Smooth muscle cell of the brain vasculature (primary cell): ENCODE results near the gene EXD3.
"Not testable (repeated sequence)": the region's sequence is repeated elsewhere in the genome, so short reads cannot be mapped to it uniquely, and the experiment has no call there.

Experiments used
- DNase-seq: peaks from one replicate; pipeline ENCODE4 v3.0.0-alpha.2; 2012; ENCODE audit warnings: low read depth, low spot score

Gene EXD3

DNA sequence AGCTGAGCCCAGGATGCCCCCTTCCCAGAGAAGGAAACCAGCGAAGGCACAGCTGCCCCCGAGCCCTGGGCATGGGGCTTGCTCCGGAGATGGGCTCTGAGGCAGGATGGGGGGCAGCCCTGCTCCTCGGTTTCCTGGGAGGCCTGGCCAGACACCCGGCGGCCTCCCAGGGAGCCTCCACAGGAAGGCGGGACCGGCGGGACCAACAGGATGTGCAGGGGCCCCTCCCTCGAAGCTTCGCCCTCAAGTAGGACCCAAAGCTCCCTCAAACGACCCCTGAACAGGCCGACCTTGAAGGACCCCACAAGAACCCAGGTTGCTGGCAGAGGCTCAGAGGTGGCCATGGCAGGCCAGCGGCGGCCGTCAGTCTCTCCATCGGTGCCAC, 11.7 kb downstream of the EXD3 start:
- no peak for DNase-seq

DNA sequence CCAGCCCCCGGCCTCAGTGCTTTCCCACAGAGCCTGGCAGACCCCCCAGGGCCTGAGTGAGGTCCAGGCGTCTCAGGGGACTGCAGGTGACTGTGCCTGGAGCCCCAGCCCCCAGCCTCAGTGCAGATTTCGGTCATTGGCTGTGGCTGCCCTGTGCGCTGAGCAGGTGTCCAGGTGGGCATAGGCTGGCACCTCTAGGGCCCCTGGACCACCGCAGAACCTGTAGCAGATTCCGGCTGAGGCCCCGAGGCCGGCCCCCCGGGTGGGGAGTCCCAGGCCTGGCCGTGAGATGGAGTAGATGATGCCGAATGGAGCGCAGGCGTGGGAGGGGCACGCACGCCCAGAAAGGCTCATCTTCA, 12.1 kb downstream of the EXD3 start:
- no peak for DNase-seq

DNA sequence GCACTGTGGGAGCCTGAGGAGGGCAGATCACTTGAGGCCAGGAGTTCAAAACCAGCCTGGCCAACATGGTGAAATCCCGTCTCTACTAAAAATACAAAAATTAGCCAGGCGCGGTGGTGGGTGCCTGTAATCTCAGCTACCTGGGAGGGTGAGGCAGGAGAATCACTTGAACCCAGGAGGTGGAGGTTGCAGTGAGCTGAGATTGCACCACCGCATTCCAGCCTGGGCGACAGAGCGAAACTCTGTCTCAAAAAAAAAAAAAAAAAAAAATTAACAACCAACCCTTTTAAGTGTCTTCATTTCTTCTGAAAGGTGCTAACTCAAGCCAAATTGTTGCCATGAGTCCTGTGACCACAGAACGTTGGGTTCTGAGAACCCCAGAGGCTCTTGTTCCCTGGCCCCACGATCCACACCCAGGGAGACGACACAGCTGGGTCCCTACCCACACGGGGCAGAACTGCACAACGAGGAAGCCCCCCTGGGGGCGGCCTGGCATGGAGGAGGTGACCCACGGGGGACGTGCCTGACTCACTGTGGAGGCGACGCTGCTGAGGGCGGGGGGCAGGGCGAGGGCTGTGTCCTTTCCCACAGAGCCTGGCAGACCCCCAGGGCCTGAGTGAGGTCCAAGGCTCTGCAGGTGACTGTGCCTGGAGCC, 12.6 kb downstream of the EXD3 start:
- not testable (repeated sequence) for DNase-seq

DNA sequence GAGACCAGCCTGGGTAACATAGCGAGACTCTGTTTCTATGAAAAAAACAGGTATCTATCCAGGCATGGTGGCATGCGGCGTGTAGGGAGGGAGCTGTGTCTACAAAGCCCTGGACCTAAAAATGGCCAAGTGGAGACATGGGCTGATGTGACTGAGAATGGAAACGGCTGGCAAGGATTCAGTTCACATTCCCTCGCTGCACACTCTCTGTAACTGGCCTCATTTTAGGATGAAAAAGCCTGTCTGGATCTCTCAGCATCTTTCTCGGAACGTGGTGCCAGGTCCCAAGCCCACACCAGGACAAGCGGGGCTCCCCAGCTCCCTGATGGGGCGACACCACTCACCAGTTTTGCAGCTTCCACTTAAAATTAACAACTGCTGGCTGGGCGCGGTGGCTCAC, 13.4 kb downstream of the EXD3 start:
- no peak for DNase-seq

DNA sequence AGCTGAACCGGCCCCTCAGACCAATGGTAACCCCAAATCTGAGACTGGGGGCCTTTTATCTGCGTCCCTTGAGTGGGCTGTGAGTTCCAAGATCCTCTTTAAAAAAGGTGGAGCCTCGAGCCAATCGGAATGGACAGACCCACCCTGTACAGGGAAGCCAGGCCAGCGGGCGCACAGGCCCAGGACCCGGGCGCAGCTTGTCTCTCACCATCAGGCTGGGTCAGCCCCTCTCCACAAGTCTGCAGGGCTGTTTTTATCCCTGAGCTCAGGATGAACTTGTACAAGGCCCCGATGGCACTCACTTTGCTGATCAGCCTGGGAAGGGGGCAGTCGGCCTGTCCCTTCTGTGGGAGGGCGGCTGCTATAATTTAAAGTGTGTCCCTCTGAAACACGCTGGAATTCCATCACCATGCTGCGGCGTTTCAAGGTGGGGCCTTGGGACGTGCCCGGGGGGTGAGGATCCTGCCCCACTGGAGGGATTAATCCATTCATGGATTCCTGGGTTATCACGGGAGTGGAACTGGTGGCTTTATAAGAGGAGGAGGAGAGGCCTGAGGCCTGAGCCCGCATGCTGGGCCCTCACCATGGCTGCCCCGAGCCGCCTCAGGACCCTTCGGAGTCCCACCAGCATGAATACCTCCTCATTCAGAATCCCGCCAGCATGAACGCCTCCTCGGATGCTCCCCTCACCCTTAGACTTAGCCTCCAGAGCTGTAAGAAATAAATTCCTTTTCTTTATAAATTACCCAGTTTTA, 14.1 kb downstream of the EXD3 start:
- no peak for DNase-seq

DNA sequence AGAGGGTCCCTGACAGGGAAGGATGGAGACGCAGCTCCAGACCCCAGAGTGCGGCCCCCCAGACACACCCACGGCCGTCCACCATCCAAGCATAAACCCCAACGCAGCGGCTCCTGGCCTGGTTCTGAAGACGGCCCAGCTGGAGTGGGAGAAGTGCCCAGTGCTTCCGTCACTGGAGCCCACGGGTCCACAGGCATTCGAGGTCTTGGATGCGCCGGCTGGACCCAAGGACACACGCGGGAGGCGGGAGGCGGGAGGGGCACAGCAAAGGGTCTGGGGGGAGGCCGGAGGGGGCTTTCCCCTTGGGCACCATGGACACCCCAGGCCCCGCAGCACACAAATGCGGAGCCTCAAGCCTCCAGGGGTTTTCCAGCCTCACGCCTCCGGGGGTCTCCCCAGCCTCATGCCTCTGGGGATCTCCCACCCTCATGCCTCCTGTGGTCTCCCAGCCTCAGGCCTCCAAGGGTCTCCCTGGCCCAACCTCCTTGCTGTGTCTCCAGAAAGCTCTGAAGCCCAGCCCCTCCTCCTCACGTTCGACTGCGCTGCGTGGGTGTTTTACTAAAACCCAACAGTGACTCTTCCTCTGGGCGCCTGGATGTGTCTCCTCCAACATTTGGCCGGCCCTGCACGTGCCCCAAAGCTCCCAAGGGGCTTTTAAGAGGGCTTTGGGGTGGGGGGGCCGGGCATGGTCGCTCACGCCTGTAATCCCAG, 15.2 kb downstream of the EXD3 start:
- no peak for DNase-seq

DNA sequence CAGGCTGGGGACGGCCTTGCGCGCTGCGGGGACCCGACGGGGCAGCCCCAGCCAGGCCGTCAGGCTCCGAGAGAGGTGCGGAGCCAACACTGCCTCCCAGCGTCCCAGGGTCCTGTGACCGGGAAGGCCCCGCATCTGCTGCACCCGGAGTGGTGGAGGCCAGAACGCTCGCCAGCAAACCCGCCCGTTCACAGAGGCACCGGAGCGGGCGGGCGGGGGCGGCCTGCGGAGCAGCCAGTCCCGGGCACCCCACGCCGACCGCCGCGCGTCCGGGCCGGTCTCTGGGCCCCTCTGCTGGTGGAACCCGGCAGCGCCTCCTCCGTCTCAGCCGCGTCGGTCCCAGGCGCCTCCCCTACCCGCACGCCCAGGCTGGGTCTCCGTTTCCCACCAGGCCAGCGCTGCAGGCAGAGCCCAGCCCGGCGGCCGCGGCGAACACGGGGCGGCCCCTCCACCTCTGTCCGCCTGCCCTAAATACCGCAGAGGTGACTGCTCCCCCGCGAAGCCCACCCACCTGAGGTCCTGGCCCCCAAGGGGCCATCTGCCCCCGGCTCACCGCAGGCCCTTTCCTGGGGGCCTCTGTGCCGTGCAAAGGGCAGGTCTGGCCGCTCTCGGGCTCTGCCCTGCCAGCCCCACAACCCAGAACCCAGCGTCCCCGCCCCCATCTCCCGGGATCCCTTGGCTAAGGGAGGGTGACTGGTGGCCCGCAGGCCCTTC, 15.9 kb downstream of the EXD3 start:
- DNase-seq = no peak

DNA sequence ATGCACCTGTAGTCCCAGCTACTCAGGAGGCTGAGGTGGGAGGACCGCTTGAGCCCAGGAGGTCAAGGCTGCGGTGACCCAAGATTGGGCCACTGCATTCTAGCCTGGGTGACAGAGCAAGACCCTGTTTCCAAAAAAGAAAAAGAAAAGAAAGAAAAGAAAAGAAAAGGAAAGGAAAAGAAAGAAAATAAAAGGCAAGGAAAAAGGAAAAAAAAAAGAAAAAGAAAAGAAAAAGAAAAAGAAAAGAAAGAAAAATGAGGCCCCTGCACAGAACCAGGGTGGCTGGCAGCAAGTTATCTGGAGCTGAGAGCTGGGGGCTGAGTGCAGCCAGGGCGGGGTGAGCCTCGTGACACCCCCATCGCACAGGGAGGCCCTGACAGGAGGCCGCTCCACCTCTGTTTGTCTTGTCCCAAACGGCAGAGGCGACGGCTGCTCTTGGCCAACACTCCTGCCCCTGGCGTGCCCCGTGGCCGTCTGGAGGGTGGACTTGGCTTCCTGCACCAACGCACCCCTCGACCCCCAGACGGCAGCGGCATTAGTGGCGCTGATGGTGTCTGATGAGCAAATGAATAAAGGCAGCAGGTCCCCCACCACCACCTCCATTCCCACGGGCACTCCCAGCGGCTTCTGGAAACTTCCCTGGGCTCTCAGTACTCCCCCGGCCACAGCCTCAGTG, 16.7 kb downstream of the EXD3 start:
- no peak for DNase-seq

DNA sequence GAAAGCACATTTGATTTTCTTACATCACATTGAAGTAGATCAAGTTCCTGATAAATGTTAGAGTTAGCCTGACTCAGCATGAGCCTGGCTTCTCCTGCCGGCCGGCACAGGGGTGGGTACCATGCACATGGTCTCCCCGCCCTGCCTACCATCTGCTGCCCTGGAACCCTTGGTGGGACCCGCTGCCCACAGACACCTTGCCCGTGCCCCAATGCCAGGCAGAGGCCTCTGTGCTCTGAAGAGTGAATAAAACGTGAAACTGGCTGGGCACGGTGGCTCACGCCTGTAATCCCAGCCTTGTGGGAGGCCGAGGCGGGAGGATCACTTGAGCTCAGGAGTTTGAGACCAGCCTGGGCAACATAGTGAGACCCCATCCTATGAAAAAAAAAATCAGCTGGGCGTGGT, 17.3 kb downstream of the EXD3 start:
- DNase-seq = no peak

DNA sequence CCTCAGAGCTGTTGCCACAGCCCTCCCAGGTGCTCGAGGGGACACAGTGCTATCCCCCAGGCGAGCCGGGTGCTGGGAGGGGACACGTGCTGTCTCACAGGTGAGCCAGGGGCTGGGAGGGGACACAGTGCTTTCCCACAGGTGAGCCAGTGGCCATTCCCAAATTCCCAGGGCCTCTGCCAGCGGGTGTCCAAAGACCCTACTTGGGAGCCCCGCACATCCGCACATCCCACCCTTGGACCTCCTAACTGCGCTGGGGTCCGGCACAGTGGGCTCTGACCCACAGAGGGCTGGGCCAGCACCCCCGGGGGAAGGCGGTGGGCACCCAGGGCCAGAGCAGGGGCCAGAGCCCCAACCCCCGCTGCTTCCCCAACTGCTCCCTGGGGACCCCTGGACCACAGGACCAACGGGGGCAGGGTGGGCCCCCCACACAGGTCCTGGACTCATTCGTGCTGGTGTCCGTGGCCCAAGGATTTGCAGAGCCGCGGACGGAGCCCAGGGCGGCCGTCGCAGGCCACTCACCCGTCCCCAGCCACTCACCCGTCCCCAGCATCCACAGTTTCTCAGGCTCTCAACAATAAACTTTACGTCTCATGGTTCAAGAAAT, 17.9 kb downstream of the EXD3 start:
- DNase-seq = no peak

DNA sequence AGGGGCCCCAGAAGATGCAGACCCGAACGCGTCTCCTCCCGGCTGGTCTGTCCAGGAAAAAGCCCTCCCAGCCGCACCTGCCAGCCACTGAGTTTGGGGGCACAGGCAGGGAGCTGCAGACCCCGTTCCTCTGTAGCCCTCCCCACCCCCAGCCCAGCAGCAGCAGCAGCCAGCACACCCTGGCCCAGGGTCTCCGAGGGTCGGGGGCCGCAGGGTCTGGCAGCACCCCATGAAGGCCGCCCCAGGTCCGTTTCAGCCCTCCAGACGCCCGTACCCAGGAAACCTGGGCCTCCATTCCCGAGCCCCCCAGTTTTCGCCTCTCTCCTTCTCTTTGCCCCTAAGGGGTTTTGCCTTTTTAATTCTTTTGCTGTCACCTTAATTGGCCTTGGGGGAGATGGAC, 19.7 kb downstream of the EXD3 start:
- DNase-seq = no peak

DNA sequence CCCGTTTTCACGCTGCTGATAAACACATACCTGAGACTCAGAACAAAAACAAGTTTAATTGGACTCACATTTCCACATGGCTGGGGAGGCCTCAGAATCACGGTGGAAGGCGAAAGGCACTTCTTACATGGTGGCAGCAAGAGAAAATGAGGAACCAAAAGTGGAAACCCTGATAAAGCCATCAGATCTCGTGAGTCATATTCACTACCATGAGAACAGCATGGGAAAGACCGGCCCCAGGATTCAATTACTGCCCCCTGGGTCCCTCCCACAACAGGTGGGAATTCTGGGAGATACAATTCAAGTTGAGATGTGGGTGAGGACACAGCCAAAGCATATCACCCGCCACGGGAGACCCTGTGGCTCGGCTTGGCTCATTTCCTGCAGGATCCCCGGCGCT, 20.2 kb downstream of the EXD3 start:
- no peak for DNase-seq

DNA sequence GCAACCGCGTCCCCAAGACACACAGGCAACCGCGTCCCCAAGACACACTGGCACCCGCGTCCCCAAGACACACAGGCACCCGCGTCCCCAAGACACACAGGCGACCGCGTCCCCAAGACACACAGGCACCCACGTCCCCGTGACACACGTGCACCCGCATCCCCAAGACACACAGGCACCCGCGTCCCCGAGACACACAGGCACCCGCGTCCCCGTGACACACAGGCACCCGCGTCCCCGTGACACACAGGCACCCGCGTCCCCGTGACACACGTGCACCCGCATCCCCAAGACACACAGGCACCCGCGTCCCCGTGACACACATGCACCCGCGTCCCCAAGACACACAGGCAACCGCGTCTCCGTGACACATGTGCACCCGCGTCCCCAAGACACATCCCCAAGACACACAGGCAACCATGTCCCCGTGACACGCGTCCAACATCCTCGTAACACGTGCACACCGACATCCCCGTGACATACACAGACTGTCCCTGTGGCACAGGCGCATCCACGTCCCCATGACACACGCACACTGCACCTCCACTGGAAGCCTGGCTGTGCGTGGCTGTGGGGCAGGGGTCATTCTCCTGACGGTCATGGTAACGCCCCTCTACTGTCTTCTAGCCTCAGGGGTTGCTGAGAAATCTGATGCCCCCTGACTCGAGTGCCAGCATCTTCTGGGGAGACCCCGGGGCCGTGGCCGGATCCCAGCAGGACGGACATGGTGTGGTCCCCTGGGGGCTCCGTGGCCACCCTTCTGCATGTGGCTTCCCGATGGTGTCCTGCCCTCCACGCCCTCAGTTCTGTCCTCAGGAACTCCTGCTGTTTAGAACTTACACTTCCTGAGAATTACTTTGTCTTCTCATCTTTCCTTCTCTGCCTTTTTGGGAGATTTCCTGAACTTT, 24.1 kb downstream of the EXD3 start:
- no peak for DNase-seq

DNA sequence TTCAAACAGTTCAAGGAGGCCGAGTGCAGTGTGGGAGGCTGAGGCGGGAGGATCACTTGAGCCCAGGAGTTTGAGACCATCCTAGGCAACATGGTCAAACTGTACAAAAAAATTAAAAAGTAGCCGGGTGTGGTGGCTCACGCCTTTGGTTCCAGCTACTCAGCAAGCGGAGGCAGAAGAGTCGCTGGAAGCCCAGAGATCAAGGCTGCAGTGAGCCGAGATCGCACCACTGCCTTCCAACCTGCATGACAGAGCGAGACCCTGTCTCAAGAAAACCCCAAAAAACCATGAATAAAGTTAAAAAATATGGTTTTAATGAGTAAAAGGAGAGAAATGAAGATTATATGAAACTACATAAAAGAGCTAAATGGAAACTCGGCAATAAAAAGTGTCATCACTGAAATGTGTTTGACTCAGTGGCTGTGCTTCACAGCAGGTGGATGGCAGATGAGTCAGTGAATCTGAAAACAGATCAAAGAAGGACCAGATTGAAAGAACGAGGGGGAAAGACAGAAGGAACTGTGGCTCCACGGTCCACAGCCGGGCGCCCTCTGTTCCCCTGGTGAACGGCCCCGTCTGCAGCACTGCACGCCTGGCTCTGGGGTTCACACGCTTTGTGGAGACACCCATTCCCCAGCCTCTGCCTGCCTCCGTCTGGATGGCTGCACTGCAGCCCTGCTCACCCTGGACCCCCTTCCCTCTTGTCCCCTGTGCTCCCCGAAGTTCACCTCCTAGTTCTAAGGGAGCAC, 25.1 kb downstream of the EXD3 start:
- no peak for DNase-seq

DNA sequence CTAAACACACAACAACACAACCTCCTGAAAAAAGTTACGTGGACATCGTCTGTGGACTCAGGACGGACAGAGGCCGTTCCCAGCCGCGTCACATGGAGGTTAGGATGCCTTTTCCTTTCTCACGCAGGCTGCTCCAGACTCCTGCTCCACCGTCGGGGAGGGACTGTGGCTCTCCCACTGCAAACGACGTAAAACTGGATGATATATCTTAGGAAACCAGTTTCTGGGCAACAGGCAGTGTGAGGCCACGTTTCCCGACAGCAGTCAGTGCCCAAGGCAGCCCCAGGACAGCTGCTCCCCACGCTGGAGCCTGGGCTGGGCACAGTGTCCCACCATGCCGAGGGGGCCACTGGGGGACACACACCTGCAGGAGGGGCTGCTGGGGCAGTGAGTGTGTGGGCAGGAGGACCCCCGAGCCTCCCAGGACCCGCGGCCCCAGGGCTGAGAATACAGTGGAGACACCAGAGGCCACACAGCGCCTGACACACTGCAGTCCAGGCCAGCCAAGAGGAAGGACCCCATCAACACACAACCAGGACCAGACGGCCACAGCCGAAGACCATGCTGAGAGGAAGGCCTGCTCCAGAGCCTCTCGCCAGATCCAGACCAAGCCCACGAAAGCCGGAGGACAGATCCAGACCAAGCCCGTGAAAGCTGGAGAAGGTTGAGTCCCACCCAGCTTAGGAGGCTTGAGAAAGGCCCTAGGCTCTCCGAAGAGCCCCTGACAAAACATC, 26.2 kb downstream of the EXD3 start:
- no peak for DNase-seq

DNA sequence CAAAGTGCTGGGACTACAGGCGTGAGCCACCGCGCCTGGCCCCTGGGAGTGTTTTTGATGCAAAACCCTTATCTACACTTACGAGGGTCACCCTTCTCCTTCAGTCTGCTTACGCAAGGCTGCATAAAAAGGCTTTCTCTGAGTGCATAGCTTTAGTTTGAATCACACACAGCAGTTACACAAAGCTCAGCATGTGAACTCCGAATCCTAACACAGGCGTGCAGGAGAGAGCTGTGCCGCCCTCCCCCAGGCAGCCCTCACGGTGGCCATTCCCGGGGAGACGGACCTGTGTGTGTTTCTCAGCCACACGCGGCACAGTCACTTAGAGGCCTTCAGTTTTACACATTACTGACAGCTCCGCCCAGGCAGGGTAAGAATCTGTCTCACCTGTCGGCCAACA, 26.7 kb downstream of the EXD3 start:
- DNase-seq = peak; percentile 43

DNA sequence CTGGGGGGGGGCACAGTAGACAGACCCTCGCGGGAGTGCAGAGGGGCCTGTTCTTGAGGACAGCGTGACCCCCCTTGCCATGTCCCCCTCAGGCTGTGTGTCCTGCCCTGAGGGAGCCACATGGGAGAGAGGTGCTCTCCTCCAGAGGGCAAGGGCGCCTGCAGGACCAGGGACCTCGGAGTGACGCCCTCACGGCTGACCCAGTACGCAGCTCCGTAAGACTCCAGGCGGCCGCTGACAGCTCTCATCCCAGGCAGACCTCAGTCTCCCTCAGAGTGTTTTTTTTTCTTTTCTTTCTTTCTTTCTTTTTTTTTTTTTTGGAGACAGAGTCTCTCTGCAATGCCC, 27.3 kb downstream of the EXD3 start:
- no peak for DNase-seq

DNA sequence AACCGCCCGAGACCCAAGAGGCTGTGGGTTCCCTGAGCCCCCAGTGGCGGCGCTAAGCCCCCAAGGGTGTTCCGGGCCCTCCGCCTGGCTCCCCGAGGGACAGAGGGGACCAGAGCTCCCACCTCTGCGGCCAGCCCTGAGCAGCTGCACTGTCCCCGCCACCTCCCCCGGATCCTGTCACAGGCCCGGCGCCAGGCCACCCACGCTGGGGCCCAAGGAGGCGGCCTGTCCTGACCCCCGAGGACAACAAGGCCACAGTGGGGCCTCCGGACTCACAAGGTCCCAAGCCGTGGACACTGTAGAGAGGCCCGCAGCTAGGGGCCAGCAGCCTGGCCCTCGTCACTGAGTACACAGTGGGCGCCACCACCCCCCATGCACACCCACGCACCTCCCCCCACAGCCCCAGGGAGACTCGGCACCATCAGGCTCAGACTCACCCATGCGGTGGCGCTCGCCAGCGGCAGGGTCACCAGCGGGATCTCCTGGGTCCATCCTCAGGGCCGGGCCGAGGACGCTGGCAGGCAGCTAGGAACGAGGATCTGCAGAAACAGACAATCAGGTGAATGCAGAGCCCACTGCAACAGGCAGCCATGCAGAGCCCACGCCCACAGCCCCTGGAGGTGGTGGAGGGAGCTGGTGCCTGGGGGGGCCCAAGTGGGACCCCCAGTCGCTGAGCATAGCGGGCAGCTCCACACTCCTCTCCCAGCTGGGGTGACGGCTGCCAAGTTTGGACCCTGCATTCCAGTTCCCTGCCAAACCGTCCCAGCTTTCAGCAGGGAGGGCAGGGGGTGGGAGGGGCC, 27.9 kb downstream of the EXD3 start:
- no peak for DNase-seq
